NCI-H1436 treated with DMSO at 0.1 percent for 48 hours (cell line): Measurements from ENCODE around the gene BEX4.
A peak's percentile ranks its signal among the peaks of the same experiment; 100 is the strongest.
"Not testable (repeated sequence)": the region's sequence is repeated elsewhere in the genome, so short reads cannot be mapped to it uniquely, and the experiment has no call there.

ENCODE experiments used
- DNase-seq: peaks from one replicate; lab custom pipeline; 2025; lab: John Stamatoyannopoulos, UW

Gene BEX4, protein sequence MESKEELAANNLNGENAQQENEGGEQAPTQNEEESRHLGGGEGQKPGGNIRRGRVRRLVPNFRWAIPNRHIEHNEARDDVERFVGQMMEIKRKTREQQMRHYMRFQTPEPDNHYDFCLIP

DNA sequence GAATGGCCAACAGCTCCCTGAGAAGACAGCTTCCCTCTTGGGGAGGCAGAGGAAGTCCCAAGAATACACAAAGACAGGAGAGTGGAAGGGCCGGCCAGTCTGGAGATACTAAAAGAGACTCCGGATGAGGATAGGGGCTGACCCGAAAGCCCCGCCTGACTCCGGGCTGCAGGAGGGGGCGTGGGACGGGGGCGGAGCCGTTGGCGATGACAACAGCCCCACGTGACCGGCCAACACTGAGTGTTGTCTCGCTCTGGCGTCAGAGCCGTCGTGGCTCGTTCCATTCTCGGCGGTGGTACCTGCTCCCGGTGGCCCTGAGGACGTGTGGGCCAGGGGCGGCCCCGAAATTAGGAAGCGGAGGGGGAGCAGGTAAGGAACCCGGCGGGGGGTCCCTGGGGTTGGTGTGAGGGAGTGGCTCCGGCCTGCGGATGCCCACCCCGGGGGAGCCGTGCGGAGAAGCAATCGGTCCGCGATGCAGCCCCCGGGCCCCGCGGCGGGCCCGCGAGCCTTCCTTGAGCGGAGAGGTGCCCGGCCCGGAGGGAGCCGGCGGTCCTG lies at the start of gene BEX4:
BEX4 (plus strand) TSS at position 239 of the 555 bp plus-strand sequence. CDS start 1,046 bp downstream, outside the sequence.
- DNase-seq: peak; percentile 9

DNA sequence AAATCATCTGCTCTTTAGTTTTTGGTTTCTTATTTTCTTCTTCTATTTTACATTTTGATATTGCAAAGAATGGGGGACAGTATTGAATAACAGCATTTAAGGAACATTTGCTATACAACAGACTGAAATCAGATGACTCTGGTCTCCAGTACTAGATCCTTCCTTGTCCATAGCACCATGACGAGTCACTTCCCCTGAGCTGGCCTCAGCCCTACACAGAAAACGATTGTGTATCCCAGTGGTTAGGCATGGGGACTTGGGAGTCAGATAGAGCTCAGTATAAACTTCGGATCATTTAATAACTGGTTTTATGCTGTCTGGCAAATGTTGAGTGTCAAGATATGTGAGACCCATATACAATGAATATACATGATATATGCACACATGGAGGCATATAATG lies 44.7 kb upstream of the BEX4 start:
- no peak for DNase-seq

DNA sequence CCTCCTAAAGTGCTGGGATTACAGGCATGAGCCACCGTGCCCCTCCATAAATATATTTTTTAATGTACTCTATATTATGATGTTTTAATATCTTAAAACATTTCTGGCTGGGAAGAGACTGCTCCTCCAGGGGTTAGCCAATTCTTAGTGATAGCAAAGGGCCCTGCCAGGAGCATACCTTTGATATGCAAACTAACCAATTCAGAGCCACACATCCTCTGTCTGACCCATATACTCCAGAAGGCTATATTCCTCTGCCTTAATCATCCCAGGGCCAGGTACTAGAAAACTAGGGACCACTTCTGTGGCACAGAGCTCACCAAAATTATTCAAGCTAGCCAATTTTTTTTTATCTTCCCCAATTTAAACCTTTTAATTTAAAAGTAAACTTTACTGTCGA lies 43.6 kb upstream of the BEX4 start:
- DNase-seq: no peak

DNA sequence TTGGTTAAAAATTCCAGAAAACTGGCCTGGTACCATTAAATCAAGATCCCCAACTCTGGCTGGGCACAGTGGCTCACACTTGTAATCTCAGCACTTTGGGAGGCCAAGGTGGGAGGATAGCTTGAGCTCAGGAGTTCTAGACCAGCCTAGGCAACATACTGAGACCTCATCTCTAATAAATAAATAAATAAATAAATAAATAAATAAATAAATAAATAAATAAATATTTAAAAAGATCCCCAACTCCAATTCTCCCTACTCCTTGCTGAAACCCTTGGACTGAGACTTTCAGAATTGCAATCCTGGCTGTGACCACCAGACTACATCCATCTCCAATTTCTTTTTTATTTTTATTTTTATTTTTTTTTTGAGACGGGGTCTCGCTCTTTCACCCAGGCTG lies 39.7 kb upstream of the BEX4 start:
- not testable (repeated sequence) for DNase-seq

DNA sequence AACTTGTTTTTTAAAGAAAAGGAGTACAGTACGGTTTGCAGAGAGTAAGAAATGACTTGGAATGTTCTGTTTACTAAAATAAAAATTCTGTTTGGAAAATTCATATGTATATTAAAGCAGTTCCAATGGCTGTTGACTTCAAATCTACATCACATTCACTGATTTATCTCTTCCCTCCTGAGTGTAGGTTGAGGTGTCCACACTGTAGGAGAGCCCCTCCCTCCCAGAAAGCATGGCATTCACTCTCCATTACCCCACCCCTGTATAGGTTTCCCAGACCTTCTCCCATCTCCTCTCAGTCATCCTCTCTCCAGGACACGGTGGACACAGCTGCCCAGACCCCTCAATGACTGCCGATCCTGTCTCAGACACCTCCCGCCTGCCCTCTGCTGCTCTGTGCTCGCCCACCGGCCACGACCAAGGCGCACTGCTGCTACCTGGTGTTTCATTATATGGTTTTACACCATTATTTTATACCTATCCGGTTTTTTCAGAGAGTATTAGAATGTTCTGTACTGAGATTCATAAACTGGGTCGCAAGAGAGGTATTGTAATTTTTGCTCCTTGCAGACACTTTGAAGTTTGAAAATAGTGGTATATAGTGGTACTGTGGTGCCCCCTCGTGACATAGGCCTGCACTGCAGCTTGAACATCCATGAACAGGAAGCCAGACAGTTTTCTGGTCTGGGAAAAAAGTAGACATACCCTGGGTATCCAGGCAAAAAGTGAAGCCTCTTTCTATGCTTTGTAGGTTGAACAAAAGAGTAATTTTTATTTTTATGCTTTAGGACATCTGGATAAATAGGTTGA lies 38.8 kb upstream of the BEX4 start:
- DNase-seq: peak; percentile 3

DNA sequence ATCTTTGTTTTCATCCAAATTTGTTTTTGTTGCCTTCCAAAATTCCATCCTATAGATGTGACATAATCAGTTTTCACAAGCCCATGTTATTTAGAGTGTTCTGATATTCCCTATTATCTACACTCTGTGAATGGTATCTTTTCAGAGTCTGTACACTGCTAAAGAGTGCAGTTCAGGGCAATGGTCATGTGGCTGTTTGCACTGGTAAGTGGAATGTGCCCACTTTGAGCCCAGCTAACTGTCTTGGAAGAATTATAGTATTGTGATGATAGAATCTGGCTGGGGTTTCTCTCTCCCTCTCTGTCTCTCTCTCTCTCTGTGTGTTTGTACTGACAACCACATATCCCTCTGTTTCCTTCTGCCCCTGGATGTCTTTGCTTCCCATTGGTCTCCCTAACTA lies 37.4 kb upstream of the BEX4 start:
- DNase-seq: no peak

DNA sequence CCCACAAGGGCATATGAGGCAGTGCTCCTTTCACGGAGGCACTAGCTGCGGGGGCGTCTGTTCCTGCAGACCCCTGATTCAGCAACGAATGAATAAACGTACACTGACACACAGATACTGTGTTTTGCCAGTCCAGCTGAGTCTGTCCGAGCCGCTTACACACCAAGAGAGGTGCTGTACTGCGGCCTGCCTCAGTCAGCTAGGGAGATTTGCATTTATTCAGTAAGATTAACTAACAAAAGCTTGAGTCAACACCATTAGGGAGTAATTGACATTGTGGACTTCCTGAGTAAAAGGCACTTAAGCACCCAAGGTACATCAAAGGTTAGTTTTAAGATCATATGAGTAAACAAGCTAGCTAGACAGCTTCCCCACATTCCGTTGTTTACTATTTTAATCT lies 31.0 kb upstream of the BEX4 start:
- no peak for DNase-seq

DNA sequence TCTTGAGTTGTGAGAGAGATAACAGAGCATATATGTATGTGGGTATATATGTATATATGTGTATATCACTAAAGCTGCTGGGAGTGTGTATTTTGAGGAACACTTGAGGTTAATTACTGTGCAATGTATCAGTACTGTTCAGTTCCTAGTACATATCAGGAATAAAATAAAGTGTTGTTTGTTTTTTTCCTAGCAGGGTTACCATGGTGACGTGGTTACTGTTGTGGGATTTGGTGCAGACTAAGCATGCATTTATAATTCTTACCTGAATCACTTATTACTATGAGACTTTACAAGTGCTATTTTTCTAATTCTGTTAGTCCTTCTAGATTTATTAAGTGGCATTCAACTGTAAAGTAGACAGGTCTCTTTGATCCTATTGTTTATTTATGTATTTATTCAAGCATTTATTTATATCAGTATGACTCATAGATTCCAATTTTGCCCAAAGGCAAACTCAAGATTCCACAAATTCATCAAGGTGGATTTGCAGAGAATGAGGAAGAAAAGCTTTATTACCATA lies 26.9 kb upstream of the BEX4 start:
- DNase-seq: no peak

DNA sequence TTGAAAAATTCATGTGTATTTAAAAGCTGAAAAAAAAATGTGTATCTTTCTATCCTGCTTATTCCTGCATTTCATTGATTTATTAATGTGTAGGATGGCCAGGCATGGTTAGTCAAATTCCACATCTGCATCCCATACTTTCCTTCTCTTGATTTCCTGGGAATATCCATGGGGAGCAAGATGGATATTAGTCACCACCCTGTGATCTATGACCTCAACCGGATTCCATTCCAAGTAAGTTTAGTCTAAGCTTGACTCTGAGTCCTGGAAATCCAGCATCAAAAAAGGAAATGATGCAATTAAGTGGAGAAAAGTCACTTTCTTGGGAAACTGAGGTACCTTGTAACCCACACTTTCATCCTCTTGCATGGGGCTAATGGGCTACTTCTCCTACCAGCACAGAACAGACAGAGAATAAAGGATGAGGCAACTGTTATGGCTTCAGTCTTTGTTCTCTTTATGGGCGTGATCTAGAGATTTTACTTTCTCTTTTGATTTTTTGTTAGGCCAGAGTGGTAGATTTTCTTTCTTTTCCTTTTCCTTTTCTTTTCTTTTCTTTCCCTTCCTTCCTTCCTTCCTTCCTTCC lies 17.1 kb upstream of the BEX4 start:
- no peak for DNase-seq

DNA sequence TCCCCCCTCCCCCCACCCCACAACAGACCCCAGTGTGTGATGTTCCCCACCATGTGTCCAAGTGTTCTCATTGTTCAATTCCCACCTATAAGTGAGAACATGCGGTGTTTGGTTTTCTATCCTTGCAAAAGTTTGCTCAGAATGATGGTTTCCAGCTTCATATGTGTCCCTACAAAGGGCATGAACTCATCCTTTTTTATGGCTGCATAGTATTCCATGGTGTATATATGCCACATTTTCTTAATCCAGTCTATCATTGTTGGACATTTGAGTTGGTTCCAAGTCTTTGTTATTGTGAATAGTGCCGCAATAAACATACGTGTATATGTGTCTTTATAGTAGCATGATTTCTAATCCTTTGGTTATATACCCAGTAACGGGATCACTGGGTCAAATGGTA lies 16.2 kb upstream of the BEX4 start:
- not testable (repeated sequence) for DNase-seq

DNA sequence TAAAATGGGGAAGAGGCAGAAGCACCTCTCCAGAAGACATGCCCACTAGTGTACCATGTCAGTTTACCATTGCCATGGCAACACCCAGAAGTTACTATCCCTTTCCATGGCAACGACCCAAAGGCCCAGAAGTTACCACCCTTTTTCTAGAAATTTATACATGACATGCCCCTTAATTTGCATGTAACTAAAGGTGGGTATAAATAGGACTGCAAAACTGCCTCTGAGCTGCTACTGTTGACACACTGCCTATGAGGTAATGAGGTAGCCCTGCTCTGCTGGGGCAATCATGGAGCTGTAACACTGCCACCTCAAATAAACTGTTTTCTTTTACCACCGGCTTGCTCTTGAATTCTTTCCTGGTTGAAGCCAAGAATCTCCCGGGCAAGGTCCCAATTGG lies 13.9 kb upstream of the BEX4 start:
- DNase-seq: no peak

DNA sequence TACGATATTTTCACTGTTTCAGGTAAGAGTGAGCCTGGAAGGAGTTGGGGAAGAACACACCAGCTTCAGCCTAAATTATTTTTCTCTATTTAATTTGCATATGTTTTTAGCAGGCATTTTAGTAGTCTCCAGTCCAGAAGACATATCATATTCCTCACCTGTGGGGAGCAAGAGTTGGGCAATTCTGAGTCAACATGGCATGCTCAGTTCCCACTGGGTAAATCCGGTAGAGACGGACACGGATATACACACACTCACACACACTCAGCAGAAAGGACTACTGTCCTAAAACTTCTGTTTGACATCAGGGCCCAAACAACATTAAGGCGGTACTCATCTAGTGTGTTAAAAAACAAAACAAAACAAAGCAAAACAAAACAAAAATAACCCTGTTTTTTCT lies 4.9 kb upstream of the BEX4 start:
- no peak for DNase-seq

DNA sequence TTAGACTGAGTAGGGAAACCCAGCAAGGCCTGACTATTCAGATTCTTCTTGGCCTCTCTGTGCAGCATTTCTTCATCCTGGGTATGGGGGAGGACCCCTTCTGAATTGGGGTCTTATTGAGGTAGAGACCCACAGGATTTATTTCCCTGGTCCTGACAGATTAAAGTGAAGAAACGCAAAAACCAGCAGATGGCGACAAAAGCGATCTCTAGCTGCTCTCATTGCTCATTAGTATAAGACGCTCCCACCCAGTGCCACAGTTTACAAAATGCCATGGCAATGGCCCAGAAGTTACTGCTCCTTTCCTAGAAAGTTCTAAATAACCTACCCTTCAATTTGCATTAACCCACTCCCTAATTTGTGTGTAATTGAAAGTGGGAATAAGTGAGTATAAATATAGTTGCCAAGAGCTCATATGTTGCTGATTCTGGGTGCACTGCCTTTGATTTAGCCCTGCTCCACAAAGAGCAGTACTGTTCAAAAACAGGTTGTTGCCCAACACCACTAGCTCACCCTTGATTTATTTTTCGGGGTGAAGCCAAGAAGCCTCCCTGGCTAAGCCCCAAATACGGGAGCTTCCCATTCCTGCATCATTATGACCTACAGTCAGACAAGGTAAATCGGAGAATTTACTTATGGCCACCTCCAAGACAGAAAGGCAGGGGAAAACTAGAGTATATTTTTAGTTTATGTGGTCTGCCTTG lies 3.7 kb upstream of the BEX4 start:
- DNase-seq: peak; percentile 1

DNA sequence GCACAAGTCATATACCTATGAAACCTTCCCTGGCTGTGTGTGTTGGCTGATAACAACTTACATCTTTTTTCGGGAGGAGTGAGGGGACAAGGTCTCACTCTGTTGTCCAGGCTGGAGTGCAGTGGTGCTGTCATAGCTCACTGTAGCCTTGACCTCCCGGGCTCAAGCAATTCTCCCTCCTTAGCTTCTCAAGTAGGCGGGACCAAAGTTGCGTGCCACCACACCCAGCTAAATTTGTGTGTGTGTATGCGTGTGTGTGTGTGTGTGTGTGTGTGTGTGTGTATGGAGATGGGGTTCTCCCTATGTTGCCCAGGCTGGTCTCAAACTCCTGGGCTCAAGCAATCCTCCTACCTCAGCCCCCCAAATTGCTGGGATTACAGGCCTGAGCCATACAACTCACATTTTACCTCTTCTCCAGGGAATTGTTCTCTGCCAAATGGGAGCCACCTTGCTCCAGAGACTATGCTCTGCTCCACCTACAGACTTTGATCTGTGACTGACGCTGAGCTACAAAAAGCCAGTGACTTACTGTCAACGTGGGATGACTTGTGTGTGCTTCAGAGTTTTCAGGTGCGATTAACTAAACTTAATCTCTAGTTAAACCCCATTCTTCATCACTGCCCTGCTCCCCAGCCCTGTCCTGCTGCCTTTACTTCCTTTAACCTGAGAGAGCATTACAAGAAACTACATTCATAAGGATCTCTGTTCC lies 2.0 kb upstream of the BEX4 start:
- DNase-seq: no peak

DNA sequence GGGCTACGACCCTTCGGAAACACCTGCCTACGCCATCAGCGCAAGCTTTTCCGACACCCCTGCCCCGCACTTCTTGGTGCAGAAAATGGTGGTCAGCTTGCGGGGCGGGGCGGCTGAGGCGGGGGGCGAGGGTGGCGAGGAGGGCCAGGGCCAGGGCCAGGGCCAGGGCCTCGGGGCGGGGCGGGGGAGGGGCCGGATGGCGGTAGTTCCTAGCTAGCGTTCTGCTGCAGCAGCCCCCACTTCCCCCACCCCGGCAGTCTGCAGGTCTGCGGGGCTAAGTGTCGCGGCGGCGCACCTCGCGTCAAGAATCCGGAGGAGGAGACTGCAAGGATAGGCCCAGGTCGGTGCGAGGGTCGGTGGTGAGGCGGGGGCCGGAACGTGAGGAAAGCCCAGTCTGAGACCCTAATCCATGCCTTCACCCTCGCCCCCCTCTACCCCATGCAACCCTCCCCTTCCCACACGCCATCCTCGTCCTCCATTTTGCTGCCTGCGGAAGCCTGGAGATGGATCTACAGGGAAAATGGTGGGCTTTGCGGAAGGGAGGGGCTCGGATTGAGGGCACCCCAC lies 600 bp downstream of the BEX4 start:
- no peak for DNase-seq

DNA sequence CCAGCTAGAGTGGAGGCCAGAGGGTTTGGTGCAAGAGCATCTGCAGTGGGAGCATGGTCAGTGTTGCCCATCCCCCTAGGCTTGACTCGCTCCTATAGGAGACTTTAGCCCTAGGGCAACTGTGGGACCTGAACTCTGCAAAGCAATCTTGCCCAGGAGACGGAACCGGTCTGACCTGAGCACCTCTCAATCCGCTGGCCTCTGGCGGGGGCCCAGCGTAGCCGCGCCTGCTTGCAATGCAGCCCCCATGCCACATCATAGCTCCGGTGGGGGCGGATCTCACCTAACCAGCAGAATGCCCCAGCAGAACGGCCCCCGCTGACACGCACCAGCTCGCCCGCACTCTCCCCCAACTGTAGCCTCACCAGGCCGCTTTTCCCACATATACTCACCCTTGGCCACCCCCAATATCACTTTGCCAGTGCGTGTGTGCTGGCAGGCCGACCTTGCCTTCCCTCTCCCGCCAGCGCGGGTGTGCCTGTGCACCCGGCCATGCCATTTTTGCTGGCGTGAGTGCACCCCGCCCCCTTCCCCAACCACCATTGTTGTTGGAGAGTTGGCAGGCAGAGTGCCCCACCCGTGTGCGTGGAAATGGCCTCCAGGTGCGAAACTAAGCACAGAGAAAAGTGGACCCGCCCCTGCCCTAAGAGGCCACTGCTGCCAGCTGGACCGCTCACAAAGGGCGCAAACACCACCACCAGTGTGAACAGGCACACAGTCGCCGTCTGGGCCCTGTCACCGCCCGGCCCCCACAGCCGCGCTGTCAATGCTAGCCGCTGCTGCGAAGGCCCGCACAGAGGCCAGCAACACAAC lies 5.8 kb downstream of the BEX4 start:
- DNase-seq: no peak

DNA sequence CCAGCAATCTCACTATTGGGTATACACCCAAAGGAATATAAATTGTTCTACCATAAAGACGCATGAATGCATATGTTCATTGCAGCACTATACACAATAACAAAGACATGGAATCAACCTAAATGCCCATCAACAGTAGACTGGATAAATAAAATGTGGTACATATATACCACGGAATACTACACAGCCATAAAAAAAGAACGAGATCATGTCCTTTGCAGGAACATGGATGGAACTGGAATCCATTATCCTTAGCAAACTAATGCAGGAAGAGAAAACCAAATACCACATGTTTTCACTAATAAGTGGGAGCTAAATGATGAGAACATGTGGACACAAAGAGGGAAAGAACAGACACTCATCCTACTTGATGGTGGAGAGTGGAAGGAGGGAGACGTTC lies 11.0 kb downstream of the BEX4 start:
- DNase-seq: not testable (repeated sequence)

DNA sequence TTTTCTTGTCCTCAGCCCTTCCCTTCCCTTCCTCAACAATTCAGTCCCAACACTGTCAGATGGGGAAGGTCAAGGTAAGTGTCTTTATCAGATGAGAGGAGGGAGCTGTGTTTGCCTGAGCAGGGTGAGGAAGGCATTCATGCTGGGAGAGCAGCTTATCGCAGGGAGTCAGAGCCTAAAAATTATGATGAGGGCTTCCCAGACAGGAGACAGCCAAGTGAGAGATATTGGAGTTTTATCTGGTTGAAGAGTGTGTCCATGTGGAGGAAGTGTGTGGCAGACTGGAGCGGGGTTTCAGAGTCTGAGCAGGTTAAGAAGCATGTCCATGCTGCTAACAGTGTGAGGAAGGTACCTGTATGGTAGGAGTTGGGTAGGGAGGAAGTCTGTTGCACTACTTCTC lies 18.4 kb downstream of the BEX4 start:
- DNase-seq: no peak

DNA sequence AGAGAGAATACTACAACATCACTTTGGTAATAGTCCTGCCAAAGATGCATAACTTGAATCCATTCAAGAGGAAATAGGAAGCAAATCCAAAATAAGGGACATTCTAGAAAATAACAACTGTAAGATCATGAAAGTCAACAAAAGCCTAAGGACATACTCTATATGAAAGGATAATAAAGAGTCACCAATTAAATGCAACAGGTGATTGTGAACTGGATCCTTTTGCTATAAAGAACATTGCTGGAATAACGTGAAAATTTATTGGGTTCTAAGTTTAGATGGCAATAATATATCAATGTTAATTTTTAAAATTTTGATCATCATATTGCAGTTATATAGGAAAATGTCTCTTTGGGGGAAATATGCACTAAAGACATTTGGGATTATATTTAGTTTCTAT lies 20.0 kb downstream of the BEX4 start:
- no peak for DNase-seq

DNA sequence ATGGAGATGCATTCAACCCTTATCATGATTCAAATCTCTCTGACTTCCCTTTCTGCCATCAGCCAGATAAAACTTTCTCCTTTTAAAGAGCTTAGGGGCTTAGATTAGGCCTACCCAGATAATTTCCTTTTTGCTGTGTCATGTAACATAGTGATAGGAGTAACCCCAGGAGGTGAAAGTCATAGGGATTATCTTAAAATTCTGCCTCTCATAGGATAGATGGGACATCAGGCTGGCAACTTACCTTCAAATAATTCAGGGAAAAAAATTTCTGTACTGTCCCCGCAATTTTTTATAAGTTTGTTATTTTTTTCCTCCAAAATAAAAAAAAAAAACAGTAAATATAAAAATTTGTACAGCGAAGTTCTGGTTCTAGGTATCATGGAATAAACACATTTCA lies 20.7 kb downstream of the BEX4 start:
- DNase-seq: not testable (repeated sequence)

DNA sequence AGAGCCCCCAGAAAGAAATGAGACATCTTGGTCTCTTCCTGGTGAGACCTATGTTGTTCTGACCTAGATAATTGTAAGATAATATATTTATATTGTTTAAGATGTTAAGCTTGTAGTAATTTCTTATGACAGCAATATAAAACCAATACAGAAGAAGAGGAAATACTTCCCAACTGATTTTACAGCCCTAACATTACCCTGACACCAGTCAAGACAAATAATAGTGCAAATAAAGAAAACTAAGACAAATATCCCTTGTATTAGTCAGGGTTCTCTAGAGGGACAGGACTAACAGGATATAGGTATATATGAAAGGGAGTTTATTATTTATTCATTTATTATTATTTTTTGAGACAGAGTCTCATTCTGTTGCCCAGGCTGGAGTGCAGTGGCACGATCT lies 21.4 kb downstream of the BEX4 start:
- no peak for DNase-seq
